HG02678 (cell line): ENCODE measurements around the gene DPEP2NB.
"Not testable (repeated sequence)": the region's sequence is repeated elsewhere in the genome, so short reads cannot be mapped to it uniquely, and the experiment has no call there.

Experiments
- ATAC-seq: cut with Tn5 transposase; IDR thresholded peaks from one replicate; pipeline ENCODE4 v1.9.1; 2021; ENCODE audit warnings: mild to moderate bottlenecking, moderate library complexity; ENCODE audit not compliant: unreplicated experiment

The DPEP2NB gene

GRCh38 chr16:68015681-68016080 is at the start of gene DPEP2NB:
TSS of gene DPEP2NB (minus strand) at chr16:68015911. CDS start at chr16:68015770, 141 bp downstream.
- no peak for ATAC-seq

- ATAC-seq, result no peak
Measured at GRCh38 chr16:68064791-68065365, 49.2 kb upstream of the DPEP2NB start.

GRCh38 chr16:68062910-68063393 is 47.2 kb upstream of the DPEP2NB start:
- no peak for ATAC-seq

- ATAC-seq, result no peak
Measured at GRCh38 chr16:68061396-68061795, 45.7 kb upstream of the DPEP2NB start.

GRCh38 chr16:68059804-68060203 is 44.1 kb upstream of the DPEP2NB start:
- no peak for ATAC-seq

- ATAC-seq, result no peak
Measured at GRCh38 chr16:68055395-68055794, 39.7 kb upstream of the DPEP2NB start.

GRCh38 chr16:68049449-68049848 is 33.7 kb upstream of the DPEP2NB start:
- ATAC-seq, result no peak

- no peak for ATAC-seq
Measured at GRCh38 chr16:68047987-68048386, 32.3 kb upstream of the DPEP2NB start.

GRCh38 chr16:68046106-68046505 is 30.4 kb upstream of the DPEP2NB start:
- no peak for ATAC-seq

GRCh38 chr16:68041783-68042182 is 26.1 kb upstream of the DPEP2NB start:
- no peak for ATAC-seq

- ATAC-seq, result peak; percentile 73
Measured at GRCh38 chr16:68040506-68041288, 25.0 kb upstream of the DPEP2NB start.

GRCh38 chr16:68037841-68038597 is 22.3 kb upstream of the DPEP2NB start:
- no peak for ATAC-seq

- ATAC-seq, result no peak
Measured at GRCh38 chr16:68035227-68035626, 19.5 kb upstream of the DPEP2NB start.

- no peak for ATAC-seq
Measured at GRCh38 chr16:68033101-68033500, 17.4 kb upstream of the DPEP2NB start.

- no peak for ATAC-seq
Measured at GRCh38 chr16:68031951-68032350, 16.2 kb upstream of the DPEP2NB start.

GRCh38 chr16:68030108-68030507 is 14.4 kb upstream of the DPEP2NB start:
- not testable (repeated sequence) for ATAC-seq

GRCh38 chr16:68028996-68029395 is 13.3 kb upstream of the DPEP2NB start:
- ATAC-seq, result no peak

GRCh38 chr16:68022728-68023537 is 7.2 kb upstream of the DPEP2NB start, which contains the start of the genes DDX28 and DUS2:
TSS of gene DDX28 (minus strand) at chr16:68023232. CDS start at chr16:68023202, 30 bp downstream.
TSS of gene DUS2 (plus strand) at chr16:68023284. CDS start at chr16:68038024, 14,740 bp downstream.
- peak; percentile 88 for ATAC-seq

- peak; percentile 8 for ATAC-seq
Measured at GRCh38 chr16:68022278-68022727, 6.6 kb upstream of the DPEP2NB start.

GRCh38 chr16:68021490-68021889 is 5.8 kb upstream of the DPEP2NB start:
- ATAC-seq, result no peak
